Gastrocnemius medialis (tissue), 4 donors: Measurements from ENCODE around the gene IQCE.

ENCODE experiments used
- POLR2A ChIP-seq, 2 donors: fragments of 450-650 bp; IDR thresholded peaks; one replicate each; pipeline ENCODE4 v1.6.1; 2017; ENCODE audit warnings: antibody characterized with exemption in 2 of 2, mild to moderate bottlenecking in 2 of 2, moderate library complexity in 2 of 2
- TF ChIP-seq, protein P1 (sequence below), 5 experiments: fragments of 450-650 bp in 3 of 5; fragments of 200-600 bp in 2 of 5; sonication (generic) in 2 of 5; IDR thresholded peaks in 4 of 5; conservative IDR thresholded peaks in 1 of 5; 1 replicate in 4 of 5; 2 replicates in 1 of 5; pipeline ENCODE4 v1.5.1; 2016 to 2019; ENCODE audit warnings: antibody characterized with exemption in 5 of 5, mild to moderate bottlenecking in 3 of 5, moderate library complexity in 3 of 5

DNA sequence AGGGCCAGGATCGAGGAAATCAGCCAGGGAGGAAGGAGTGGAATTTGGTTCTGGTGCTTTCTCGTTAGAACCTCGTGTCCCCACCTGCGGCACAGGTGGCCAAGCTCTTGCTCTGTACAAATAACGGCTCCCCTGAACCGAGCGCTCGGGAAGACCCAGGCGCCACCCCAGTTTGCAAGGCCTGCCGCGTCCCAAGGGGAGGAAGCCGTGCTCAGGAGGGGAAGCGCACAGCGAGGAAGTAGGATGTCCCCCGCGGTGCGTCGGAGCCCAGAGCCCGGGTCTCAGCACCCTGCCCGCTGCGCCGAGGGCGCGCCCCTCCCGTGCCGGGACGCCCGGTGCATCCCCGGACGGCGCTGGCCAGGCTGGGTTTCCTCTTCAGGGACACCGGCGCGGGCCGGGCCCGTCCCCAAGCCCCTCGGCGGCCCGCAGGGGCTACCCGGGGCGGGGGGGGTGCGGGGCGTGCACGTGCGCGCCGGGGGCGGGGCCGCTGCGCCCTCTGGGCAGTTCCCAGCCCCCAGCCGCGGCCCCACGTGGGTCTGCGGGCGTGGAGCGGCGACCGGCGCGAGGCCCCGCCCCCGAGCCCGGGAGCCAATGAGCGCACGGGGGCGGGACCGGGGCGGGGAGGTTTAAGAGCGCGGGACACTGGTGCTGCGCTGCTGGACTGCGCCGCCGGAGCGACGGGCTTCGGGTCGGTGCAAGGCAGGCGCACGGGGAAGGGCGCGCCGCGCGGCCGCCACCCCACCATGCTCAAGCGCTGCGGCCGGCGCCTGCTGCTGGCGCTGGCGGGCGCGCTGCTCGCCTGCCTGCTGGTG, 39.5 kb upstream of the IQCE start, which contains the start of gene LFNG:
- TF ChIP-seq, protein P1, sequence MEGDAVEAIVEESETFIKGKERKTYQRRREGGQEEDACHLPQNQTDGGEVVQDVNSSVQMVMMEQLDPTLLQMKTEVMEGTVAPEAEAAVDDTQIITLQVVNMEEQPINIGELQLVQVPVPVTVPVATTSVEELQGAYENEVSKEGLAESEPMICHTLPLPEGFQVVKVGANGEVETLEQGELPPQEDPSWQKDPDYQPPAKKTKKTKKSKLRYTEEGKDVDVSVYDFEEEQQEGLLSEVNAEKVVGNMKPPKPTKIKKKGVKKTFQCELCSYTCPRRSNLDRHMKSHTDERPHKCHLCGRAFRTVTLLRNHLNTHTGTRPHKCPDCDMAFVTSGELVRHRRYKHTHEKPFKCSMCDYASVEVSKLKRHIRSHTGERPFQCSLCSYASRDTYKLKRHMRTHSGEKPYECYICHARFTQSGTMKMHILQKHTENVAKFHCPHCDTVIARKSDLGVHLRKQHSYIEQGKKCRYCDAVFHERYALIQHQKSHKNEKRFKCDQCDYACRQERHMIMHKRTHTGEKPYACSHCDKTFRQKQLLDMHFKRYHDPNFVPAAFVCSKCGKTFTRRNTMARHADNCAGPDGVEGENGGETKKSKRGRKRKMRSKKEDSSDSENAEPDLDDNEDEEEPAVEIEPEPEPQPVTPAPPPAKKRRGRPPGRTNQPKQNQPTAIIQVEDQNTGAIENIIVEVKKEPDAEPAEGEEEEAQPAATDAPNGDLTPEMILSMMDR (IDR thresholded peaks at IDR 0.05 in 4 of 5, conservative IDR thresholded peaks at IDR 0.05 in 1 of 5), result no peak
- peak; percentile 76 to 94 for TF ChIP-seq POLR2A (IDR thresholded peaks at IDR 0.05)
